Stomach (tissue), 9 donors: ENCODE results near the gene DUSP16. TPM values are rescaled to one million over a fixed set of nuclear protein-coding genes. Genes with fewer than 3 reads are reported as not detected.

ENCODE experiments used
- DNase-seq, 2 donors: peaks; one replicate each; pipeline versions ENCODE4 v3.0.0 to v3.0.0-alpha.2; 2013 to 2019
- H3K27ac ChIP-seq, 5 donors: fragments of 200-600 bp in 4 of 5; sonication (generic) in 4 of 5; one replicate each; pipeline ENCODE4 v1.5.1; 2013 to 2019; ENCODE audit warnings: mild to moderate bottlenecking in 1 of 5, moderate library complexity in 1 of 5
- H3K27me3 ChIP-seq, 3 donors: fragments of 200-600 bp; sonication (generic); one replicate each; pipeline ENCODE4 v1.5.1; 2017 to 2019; ENCODE audit warnings: mixed run types in 1 of 3
- H3K36me3 ChIP-seq, 4 donors: fragments of 200-600 bp; sonication (generic); 1 replicate in 3 of 4; 2 replicates in 1 of 4; pipeline ENCODE4 v1.5.1; 2016 to 2019
- H3K4me1 ChIP-seq, 4 donors: fragments of 200-600 bp; sonication (generic); one replicate each; pipeline ENCODE4 v1.5.1; 2016 to 2019
- H3K4me3 ChIP-seq, 4 donors: fragments of 200-600 bp; sonication (generic) in 3 of 4; one replicate each; pipeline ENCODE4 v1.5.1; 2016 to 2019; ENCODE audit warnings: mild to moderate bottlenecking in 1 of 4
- H3K9me3 ChIP-seq, 4 donors: fragments of 200-600 bp; sonication (generic); one replicate each; pipeline ENCODE4 v1.5.1; 2016 to 2019
- EP300 ChIP-seq: sonication (generic); formaldehyde crosslinking; IDR thresholded peaks from one replicate; pipeline ENCODE4 v1.6.1; 2017; ENCODE audit warnings: antibody characterized with exemption
- POLR2A ChIP-seq, 4 donors: fragments of 450-650 bp; IDR thresholded peaks; one replicate each; pipeline ENCODE4 v1.6.1; 2016; ENCODE audit warnings: antibody characterized with exemption in 4 of 4, control low read depth in 2 of 4, mild to moderate bottlenecking in 1 of 4, moderate library complexity in 1 of 4
- POLR2AphosphoS5 ChIP-seq, 3 donors: sonication (generic); formaldehyde crosslinking; IDR thresholded peaks; one replicate each; pipeline ENCODE4 v1.6.1; 2016; ENCODE audit warnings: antibody characterized with exemption in 3 of 3
- WGBS, 5 donors: extraction: QIAGEN DNeasy Blood & Tissue Kit in 3 of 5; methylation state at CpG; one replicate each; pipeline versions ENCODE4 v1.1.5 to v1.1.7; 2013 to 2018; 5-methylcytosine and 5-hydroxymethylcytosine counted together
- intact Hi-C: fragments of 100-400 bp; cut with DNase I; formaldehyde crosslinking; loops from one replicate; pipeline ENCODE4 v1.15.1; 2023; ENCODE audit warnings: low total_unique reads
- polyA plus RNA-seq, 3 donors: library from polyadenylated mRNA; stranded (reverse); fragments of 200-250 nt; gene quantifications; one replicate each; pipeline ENCODE4 v1.2.3, GENCODE V29; 2013
- total RNA-seq, 5 donors: library from RNA; depleted of rRNA; stranded (reverse); fragments of >200 nt; gene quantifications; one replicate each; pipeline versions ENCODE4 v1.1.0 to v1.2.3, GENCODE V29; 2014 to 2016
- TF ChIP-seq, protein P1 (sequence below), 7 experiments: fragments of 450-650 bp in 4 of 7; fragments of 200-600 bp in 3 of 7; sonication (generic) in 3 of 7; IDR thresholded peaks; one replicate each; pipeline ENCODE4 v1.5.1; 2016 to 2019; ENCODE audit warnings: antibody characterized with exemption in 7 of 7, control low read depth in 2 of 7, mild to moderate bottlenecking in 1 of 7
- donor health status: healthy with polysubstance abuse.
- donor health status: Bipolar disorder and iron deficiency.
- donor health status: healthy.

The DUSP16 gene
- total and polyA plus RNA-seq, 8 donors, result 4.9 to 34.8 (median 22.6) TPM

- Histone ChIP-seq H3K36me3 (no peaks in the 10 kb centered on the region), H3K9me3 (no peaks in the 10 kb centered on the region), H3K27me3 (no peaks in the 10 kb centered on the region), H3K4me3 (no peak overlapping the region), H3K27ac (peak overlapping the region; percentile 43 to 78 (median 71)), H3K4me1 (peaks cover 24 to 75% (median 42%) of the 10 kb centered on the region in 4 donors)
- no peak for TF ChIP-seq POLR2AphosphoS5 (IDR thresholded peaks at IDR 0.05)
- TF ChIP-seq EP300, result no peak
- TF ChIP-seq POLR2A (IDR thresholded peaks at IDR 0.05), result no peak
- TF ChIP-seq, protein P1, sequence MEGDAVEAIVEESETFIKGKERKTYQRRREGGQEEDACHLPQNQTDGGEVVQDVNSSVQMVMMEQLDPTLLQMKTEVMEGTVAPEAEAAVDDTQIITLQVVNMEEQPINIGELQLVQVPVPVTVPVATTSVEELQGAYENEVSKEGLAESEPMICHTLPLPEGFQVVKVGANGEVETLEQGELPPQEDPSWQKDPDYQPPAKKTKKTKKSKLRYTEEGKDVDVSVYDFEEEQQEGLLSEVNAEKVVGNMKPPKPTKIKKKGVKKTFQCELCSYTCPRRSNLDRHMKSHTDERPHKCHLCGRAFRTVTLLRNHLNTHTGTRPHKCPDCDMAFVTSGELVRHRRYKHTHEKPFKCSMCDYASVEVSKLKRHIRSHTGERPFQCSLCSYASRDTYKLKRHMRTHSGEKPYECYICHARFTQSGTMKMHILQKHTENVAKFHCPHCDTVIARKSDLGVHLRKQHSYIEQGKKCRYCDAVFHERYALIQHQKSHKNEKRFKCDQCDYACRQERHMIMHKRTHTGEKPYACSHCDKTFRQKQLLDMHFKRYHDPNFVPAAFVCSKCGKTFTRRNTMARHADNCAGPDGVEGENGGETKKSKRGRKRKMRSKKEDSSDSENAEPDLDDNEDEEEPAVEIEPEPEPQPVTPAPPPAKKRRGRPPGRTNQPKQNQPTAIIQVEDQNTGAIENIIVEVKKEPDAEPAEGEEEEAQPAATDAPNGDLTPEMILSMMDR (IDR thresholded peaks at IDR 0.05), result no peak
- intact Hi-C loops, result no loop called here
- WGBS, 5 donors, result 39 to 57% (median 44%) methylated on average over 5 of the region's 5 CpGs
- DNase-seq, result peak; percentile 43 to 49
Observed at GRCh38 chr12:12443431-12443878, 119.2 kb downstream of the DUSP16 start.

DNA sequence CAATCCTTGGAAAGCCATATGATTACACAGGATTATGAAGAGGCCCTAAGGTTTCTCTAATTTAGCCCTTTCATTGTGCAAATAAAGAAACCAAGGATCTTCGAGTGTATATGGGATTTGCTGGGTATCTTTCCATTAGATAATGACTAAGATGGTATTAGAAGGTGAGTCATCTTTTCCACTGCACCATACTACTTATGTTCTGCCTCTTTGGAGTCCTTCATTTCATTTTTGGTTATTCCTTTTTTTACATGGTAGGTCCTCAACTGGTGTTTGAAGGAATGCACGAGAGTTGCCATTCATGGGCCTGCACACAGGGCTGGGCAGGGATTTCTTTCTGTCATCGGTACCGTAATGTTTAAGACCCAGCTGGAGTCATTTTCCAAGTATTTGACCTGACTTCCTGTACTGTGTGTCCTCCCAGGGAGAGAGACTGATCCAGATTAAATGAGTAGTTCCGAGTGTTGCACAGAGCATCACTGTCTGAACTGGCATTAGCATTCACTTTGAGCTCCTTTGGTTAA is 120.1 kb downstream of the DUSP16 start:
- H3K4me1 ChIP-seq, result peaks cover 24 to 74% (median 40%) of the 10 kb centered on the region in 4 donors
- H3K36me3 ChIP-seq, result no peaks in the 10 kb centered on the region
- 50 to 69% (median 64%) methylated on average over 5 of the region's 5 CpGs for WGBS, 5 donors
- no peaks in the 10 kb centered on the region for H3K9me3 ChIP-seq
- TF ChIP-seq, protein P1 (IDR thresholded peaks at IDR 0.05), result no peak
- peak in 1 of 3 donors; percentile 35 for TF ChIP-seq POLR2AphosphoS5 (IDR thresholded peaks at IDR 0.05)
- no peak overlapping the region for H3K4me3 ChIP-seq
- no peaks in the 10 kb centered on the region for H3K27me3 ChIP-seq
- intact Hi-C loops, result no loop called here
- peak overlapping the region; percentile 55 to 78 (median 71) for H3K27ac ChIP-seq
- no peak for DNase-seq

GRCh38 chr12:12441843-12442461 is 120.7 kb downstream of the DUSP16 start:
- peak overlapping the region; percentile 22 to 78 (median 71) for H3K27ac ChIP-seq
- no peaks in the 10 kb centered on the region for H3K27me3 ChIP-seq
- H3K4me1 ChIP-seq, result peaks cover 24 to 67% (median 37%) of the 10 kb centered on the region in 4 donors
- no peak overlapping the region for H3K4me3 ChIP-seq
- intact Hi-C loops, result no loop called here
- DNase-seq, result peak in 1 of 2 donors; percentile 55
- H3K9me3 ChIP-seq, result no peaks in the 10 kb centered on the region
- TF ChIP-seq POLR2AphosphoS5 (IDR thresholded peaks at IDR 0.05), result peak in 1 of 3 donors; percentile 21
- TF ChIP-seq EP300, result no peak
- peaks cover 0 to 3% (median 0%) of the 10 kb centered on the region in 4 donors for H3K36me3 ChIP-seq
- 53 to 64% (median 60%) methylated on average over 4 of the region's 4 CpGs for WGBS, 5 donors

- H3K9me3 ChIP-seq, result no peaks in the 10 kb centered on the region
- intact Hi-C loops, result no loop called here
- H3K4me1 ChIP-seq, result peaks cover 24 to 62% (median 34%) of the 10 kb centered on the region in 4 donors
- WGBS, 5 donors, result 86 to 97% (median 93%) methylated on average over 2 of the region's 2 CpGs
- peaks cover 0 to 8% (median under 1%) of the 10 kb centered on the region in 4 donors for H3K36me3 ChIP-seq
- peak overlapping the region in 4 of 5 donors; percentile 69 to 78 (median 74) for H3K27ac ChIP-seq
- H3K27me3 ChIP-seq, result no peaks in the 10 kb centered on the region
- TF ChIP-seq POLR2AphosphoS5 (IDR thresholded peaks at IDR 0.05) (no peak), EP300 (no peak), POLR2A (IDR thresholded peaks at IDR 0.05) (no peak)
- TF ChIP-seq, protein P1 (IDR thresholded peaks at IDR 0.05), result no peak
- no peak for DNase-seq
- H3K4me3 ChIP-seq, result no peak overlapping the region
Observed at GRCh38 chr12:12441429-12441807, 121.2 kb downstream of the DUSP16 start.
